Gastrocnemius medialis (tissue), 4 donors: ENCODE data around the gene CHCT1. TPM values are rescaled to one million over a fixed set of nuclear protein-coding genes. Genes with fewer than 3 reads are reported as not detected.
A peak's percentile ranks its signal among the peaks of the same experiment; 100 is the strongest.

Source experiments
- ATAC-seq, 2 donors: fragments of 150-250 bp; one replicate each; pipeline ENCODE4 v1.9.1; 2016
- DNase-seq, 2 donors: peaks; one replicate each; pipeline ENCODE4 v3.0.0-alpha.2; 2019
- H3K27ac ChIP-seq, 4 donors: fragments of 200-600 bp; sonication (generic); 1 replicate in 1 of 4; 2 replicates in 3 of 4; pipeline ENCODE4 v1.5.1; 2016 to 2018; ENCODE audit warnings: mild to moderate bottlenecking in 2 of 4, moderate library complexity in 1 of 4
- H3K27me3 ChIP-seq, 3 donors: fragments of 200-600 bp; sonication (generic) in 2 of 3; 1 replicate in 1 of 3; 2 replicates in 2 of 3; pipeline versions ENCODE4 v1.5.1 to v1.6.0; 2016 to 2019; ENCODE audit warnings: mild to moderate bottlenecking in 1 of 3, moderate library complexity in 1 of 3
- H3K36me3 ChIP-seq, 2 donors: fragments of 200-600 bp; sonication (generic) in 1 of 2; one replicate each; pipeline ENCODE4 v1.5.1; 2017 to 2018
- H3K4me1 ChIP-seq, 2 donors: fragments of 200-600 bp; sonication (generic) in 1 of 2; one replicate each; pipeline ENCODE4 v1.5.1; 2016 to 2017; ENCODE audit warnings: mild to moderate bottlenecking in 2 of 2
- H3K4me3 ChIP-seq, 4 donors: fragments of 200-600 bp; sonication (generic) in 3 of 4; 1 replicate in 1 of 4; 2 replicates in 3 of 4; pipeline ENCODE4 v1.5.1; 2016 to 2019; ENCODE audit warnings: mild to moderate bottlenecking in 2 of 4
- H3K9me3 ChIP-seq, 3 donors: fragments of 200-600 bp; sonication (generic) in 2 of 3; 1 replicate in 1 of 3; 2 replicates in 2 of 3; pipeline ENCODE4 v1.5.1; 2016 to 2019
- CTCF ChIP-seq, 5 experiments: fragments of 450-650 bp in 3 of 5; fragments of 200-600 bp in 2 of 5; sonication (generic) in 2 of 5; IDR thresholded peaks in 4 of 5; conservative IDR thresholded peaks in 1 of 5; 1 replicate in 4 of 5; 2 replicates in 1 of 5; pipeline ENCODE4 v1.5.1; 2016 to 2019; ENCODE audit warnings: antibody characterized with exemption in 5 of 5, mild to moderate bottlenecking in 3 of 5, moderate library complexity in 3 of 5
- POLR2A ChIP-seq, 2 donors: fragments of 450-650 bp; IDR thresholded peaks; one replicate each; pipeline ENCODE4 v1.6.1; 2017; ENCODE audit warnings: antibody characterized with exemption in 2 of 2, mild to moderate bottlenecking in 2 of 2, moderate library complexity in 2 of 2
- in situ Hi-C, 4 donors: fragments of 200-750 bp; cut with MboI; loops; one replicate each; pipeline versions ENCODE4 v1.15.0 to v1.8.0; 2017; ENCODE audit warnings: low sequenced_read_pairs in 4 of 4
- intact Hi-C: fragments of 100-400 bp; cut with DNase I; formaldehyde crosslinking; loops from one replicate; pipeline ENCODE4 v1.15.1; 2023; ENCODE audit warnings: low total_unique reads
- total RNA-seq, 4 donors: library from RNA; depleted of rRNA; stranded (reverse); fragments of >200 nt; gene quantifications; one replicate each; pipeline versions ENCODE4 v1.1.0 to v1.2.3, GENCODE V29; 2016

Gene CHCT1
- total RNA-seq, 4 donors from 2014 or later: not detected

- H3K4me1 ChIP-seq: peaks cover 10 to 14% of the 10 kb centered on the region in 2 donors
- DNase-seq: no peak
- TF ChIP-seq CTCF (IDR thresholded peaks at IDR 0.05 in 4 of 5, conservative IDR thresholded peaks at IDR 0.05 in 1 of 5): no peak
- no peak for TF ChIP-seq POLR2A (IDR thresholded peaks at IDR 0.05)
- intact Hi-C loops: no loop called here
- H3K27ac ChIP-seq: peak overlapping the region in 2 of 4 donors; percentile 92 to 96
- no peak overlapping the region for H3K4me3 ChIP-seq
- no peaks in the 10 kb centered on the region for H3K36me3 ChIP-seq
- no peaks in the 10 kb centered on the region for H3K27me3 ChIP-seq
- ATAC-seq: no peak
- in situ Hi-C loops: loop anchor here in 1 of 4 donors (25.0 kb wide), 1 partner anchor 95 kb away; no protein-coding TSS in a partner anchor
- H3K9me3 ChIP-seq: no peaks in the 10 kb centered on the region
Measured at GRCh38 chr17:60406887-60407286, 15.4 kb upstream of the CHCT1 start.

GRCh38 chr17:60410001-60410400 is 12.3 kb upstream of the CHCT1 start:
- DNase-seq (no peak), ATAC-seq (no peak)
- TF ChIP-seq CTCF (IDR thresholded peaks at IDR 0.05 in 4 of 5, conservative IDR thresholded peaks at IDR 0.05 in 1 of 5) (no peak), POLR2A (IDR thresholded peaks at IDR 0.05) (no peak)
- H3K9me3 ChIP-seq: no peaks in the 10 kb centered on the region
- no peaks in the 10 kb centered on the region for H3K27me3 ChIP-seq
- in situ Hi-C loops: loop anchor here in 1 of 4 donors (25.0 kb wide), 1 partner anchor 98 kb away; no protein-coding TSS in a partner anchor
- no peak overlapping the region for H3K27ac ChIP-seq
- intact Hi-C loops: no loop called here
- no peaks in the 10 kb centered on the region for H3K36me3 ChIP-seq
- no peak overlapping the region for H3K4me3 ChIP-seq
- H3K4me1 ChIP-seq: peaks cover 12 to 14% of the 10 kb centered on the region in 2 donors

GRCh38 chr17:60412701-60413100 is 9.6 kb upstream of the CHCT1 start:
- no peaks in the 10 kb centered on the region for H3K9me3 ChIP-seq
- in situ Hi-C loops: loop anchor here in 1 of 4 donors (25.0 kb wide), 1 partner anchor 100 kb away; no protein-coding TSS in a partner anchor
- intact Hi-C loops: no loop called here
- H3K27ac ChIP-seq: peak overlapping the region; percentile 11 to 48 (median 40)
- no peaks in the 10 kb centered on the region for H3K36me3 ChIP-seq
- ATAC-seq (no peak), DNase-seq (no peak)
- no peaks in the 10 kb centered on the region for H3K27me3 ChIP-seq
- TF ChIP-seq POLR2A (IDR thresholded peaks at IDR 0.05): no peak
- no peak for TF ChIP-seq CTCF (IDR thresholded peaks at IDR 0.05 in 4 of 5, conservative IDR thresholded peaks at IDR 0.05 in 1 of 5)
- no peak overlapping the region for H3K4me3 ChIP-seq
- peaks cover 10 to 14% of the 10 kb centered on the region in 2 donors for H3K4me1 ChIP-seq

- no peak overlapping the region for H3K4me3 ChIP-seq
- in situ Hi-C loops: loop anchor here in 1 of 4 donors (25.0 kb wide), 1 partner anchor 103 kb away; no protein-coding TSS in a partner anchor
Measured at GRCh38 chr17:60415146-60415545, 7.1 kb upstream of the CHCT1 start.

More at GRCh38 chr17:60415146-60415545, 7.1 kb upstream of the CHCT1 start:
- intact Hi-C loops: no loop called here
- TF ChIP-seq CTCF (IDR thresholded peaks at IDR 0.05 in 4 of 5, conservative IDR thresholded peaks at IDR 0.05 in 1 of 5): no peak
- TF ChIP-seq POLR2A (IDR thresholded peaks at IDR 0.05): no peak
- no peaks in the 10 kb centered on the region for H3K36me3 ChIP-seq
- no peak for DNase-seq
- no peaks in the 10 kb centered on the region for H3K27me3 ChIP-seq
- H3K4me1 ChIP-seq: peaks cover 10 to 14% of the 10 kb centered on the region in 2 donors
- no peak overlapping the region for H3K27ac ChIP-seq
- ATAC-seq: no peak
- no peaks in the 10 kb centered on the region for H3K9me3 ChIP-seq
